Nucleus accumbens (tissue), 56 donors: ENCODE data around the gene SH3BP1.
"Not testable (repeated sequence)": the region's sequence is repeated elsewhere in the genome, so short reads cannot be mapped to it uniquely, and the experiment has no call there.

Experiments used
- DNase-seq, 56 donors: peaks; one replicate each; lab custom pipeline; 2025; lab: John Stamatoyannopoulos, UW

Gene SH3BP1

GRCh38 chr22:37639070-37639760 is at the start of gene SH3BP1:
SH3BP1 (plus strand) TSS chr22:37639669; CDS start chr22:37639788, 119 bp downstream.
- DNase-seq: peak in 3 of 56 donors; percentile 10 to 22 (median 16)

GRCh38 chr22:37591081-37591480 is 48.4 kb upstream of the SH3BP1 start:
- DNase-seq: not testable (repeated sequence)

GRCh38 chr22:37591823-37592404 is 47.6 kb upstream of the SH3BP1 start:
- no peak for DNase-seq

GRCh38 chr22:37594237-37594636 is 45.2 kb upstream of the SH3BP1 start:
- DNase-seq: no peak

- peak in 1 of 56 donors; percentile 9 for DNase-seq
Observed at GRCh38 chr22:37599153-37599552, 40.3 kb upstream of the SH3BP1 start.

- no peak for DNase-seq
Observed at GRCh38 chr22:37601203-37601539, 38.3 kb upstream of the SH3BP1 start.

- DNase-seq: no peak
Observed at GRCh38 chr22:37601540-37602442, 37.7 kb upstream of the SH3BP1 start.

GRCh38 chr22:37602546-37603277 is 36.8 kb upstream of the SH3BP1 start:
- DNase-seq: not testable (repeated sequence)

GRCh38 chr22:37604074-37604473 is 35.4 kb upstream of the SH3BP1 start:
- DNase-seq: no peak

GRCh38 chr22:37604875-37605274 is 34.6 kb upstream of the SH3BP1 start:
- DNase-seq: no peak

- peak in 51 of 56 donors; percentile 15 to 87 (median 62) for DNase-seq
Observed at GRCh38 chr22:37607010-37607934, 32.2 kb upstream of the SH3BP1 start.

GRCh38 chr22:37607935-37608476 is 31.5 kb upstream of the SH3BP1 start:
- DNase-seq: peak in 1 of 56 donors; percentile 35

GRCh38 chr22:37608477-37609239 is 30.8 kb upstream of the SH3BP1 start, which contains the start of gene GGA1:
GGA1 (plus strand) TSS chr22:37608834; CDS start chr22:37608861, 27 bp downstream.
- peak; percentile 79 to 100 (median 96) for DNase-seq

- DNase-seq: peak in 2 of 56 donors; percentile 53 to 59
Observed at GRCh38 chr22:37609240-37610152, 30.0 kb upstream of the SH3BP1 start.

GRCh38 chr22:37610153-37610475 is 29.4 kb upstream of the SH3BP1 start:
- not testable (repeated sequence) for DNase-seq

GRCh38 chr22:37610480-37611129 is 28.9 kb upstream of the SH3BP1 start:
- DNase-seq: peak in 6 of 56 donors; percentile 20 to 27 (median 21)

GRCh38 chr22:37611207-37611606 is 28.3 kb upstream of the SH3BP1 start:
- no peak for DNase-seq
